H7 (cell line): ENCODE data around the gene ARHGAP27. TPM values are rescaled to one million over a fixed set of nuclear protein-coding genes. Genes with fewer than 3 reads are reported as not detected.

Experiments
- DNase-seq: peaks from one replicate; pipeline ENCODE4 v3.0.0; 2012
- H3K27me3 ChIP-seq: 2 replicates; pipeline ENCODE4 v1.6.0; 2011; ENCODE audit warnings: mild to moderate bottlenecking, low read length; ENCODE audit not compliant: control insufficient read depth, insufficient read depth
- H3K36me3 ChIP-seq: replicated peaks from 2 replicates; pipeline ENCODE4 v1.5.1; 2011; ENCODE audit warnings: low read length; ENCODE audit not compliant: control insufficient read depth, insufficient read depth
- H3K4me3 ChIP-seq: 2 replicates; pipeline ENCODE4 v1.5.1; 2011; ENCODE audit warnings: low read depth, mild to moderate bottlenecking, control low read depth, low read length, moderate library complexity; ENCODE audit not compliant: insufficient read depth
- total RNA-seq: library from RNA; depleted of rRNA; stranded (reverse); fragments of >200 nt; shearing (Covaris generic); gene quantifications from 2 replicates; pipeline ENCODE4 v1.2.3, GENCODE V29; 2014

Gene ARHGAP27
- total RNA-seq, 1 experiment from 2014 or later, result 4.5 TPM

DNA sequence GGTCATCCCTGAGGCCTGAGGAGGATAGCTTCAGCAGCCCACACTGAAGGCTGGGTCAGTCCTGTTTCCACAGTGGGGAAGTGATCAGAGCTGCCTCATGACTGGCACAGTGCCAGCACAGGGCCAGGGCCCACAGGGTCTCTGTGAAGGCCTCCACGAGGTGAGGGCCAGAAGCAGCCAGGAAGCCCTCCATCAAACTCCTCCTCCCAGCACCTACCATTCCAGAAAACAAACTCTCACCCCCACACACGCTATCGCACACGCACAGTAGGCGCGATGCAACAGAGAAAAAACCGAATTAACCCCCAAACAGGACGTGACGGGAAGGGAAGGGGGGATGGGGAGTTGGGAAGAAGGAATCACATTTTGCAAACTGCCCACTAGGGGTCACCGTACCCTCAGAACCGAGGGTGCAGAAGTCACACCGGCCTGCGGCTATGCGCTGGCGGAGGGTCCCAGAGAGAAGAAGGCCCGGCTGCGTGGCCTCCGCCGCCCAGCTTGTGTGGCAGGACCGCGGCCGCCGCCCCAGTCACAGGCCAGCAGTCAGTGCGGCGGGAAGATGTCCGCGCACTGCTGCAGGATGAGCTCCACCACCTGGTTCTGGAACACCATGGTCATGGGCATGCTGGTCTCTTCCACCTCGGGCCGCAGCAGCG lies 37.6 kb downstream of the ARHGAP27 start:
- DNase-seq, result peak; percentile 97
- peaks cover 1% of the 10 kb centered on the region; the same call in 1 of the 2 replicates for H3K36me3 ChIP-seq
- no peak overlapping the region for H3K4me3 ChIP-seq
- no peaks in the 10 kb centered on the region; the same call in 1 of the 2 replicates for H3K27me3 ChIP-seq

DNA sequence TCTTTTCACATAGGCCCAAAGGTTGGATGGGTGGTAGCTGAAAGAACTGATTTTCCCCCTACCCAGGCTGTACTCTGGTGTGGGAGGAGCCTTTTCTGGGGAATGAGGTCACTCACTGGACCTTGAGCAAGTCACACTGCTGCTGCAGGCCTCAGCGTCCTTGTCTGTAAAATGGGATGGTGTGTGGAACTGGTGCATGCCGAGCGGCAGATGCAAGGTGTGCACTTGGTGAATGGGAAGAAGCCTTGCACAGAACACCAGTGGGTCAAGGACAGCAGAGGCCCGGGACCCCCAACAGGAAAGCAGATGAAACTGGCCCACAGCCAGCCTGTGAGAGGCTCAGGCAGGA lies 38.1 kb downstream of the ARHGAP27 start:
- DNase-seq, result no peak
- Histone ChIP-seq H3K4me3 (no peak overlapping the region), H3K36me3 (peaks cover 1% of the 10 kb centered on the region; the same call in 1 of the 2 replicates), H3K27me3 (no peaks in the 10 kb centered on the region; the same call in 1 of the 2 replicates)

DNA sequence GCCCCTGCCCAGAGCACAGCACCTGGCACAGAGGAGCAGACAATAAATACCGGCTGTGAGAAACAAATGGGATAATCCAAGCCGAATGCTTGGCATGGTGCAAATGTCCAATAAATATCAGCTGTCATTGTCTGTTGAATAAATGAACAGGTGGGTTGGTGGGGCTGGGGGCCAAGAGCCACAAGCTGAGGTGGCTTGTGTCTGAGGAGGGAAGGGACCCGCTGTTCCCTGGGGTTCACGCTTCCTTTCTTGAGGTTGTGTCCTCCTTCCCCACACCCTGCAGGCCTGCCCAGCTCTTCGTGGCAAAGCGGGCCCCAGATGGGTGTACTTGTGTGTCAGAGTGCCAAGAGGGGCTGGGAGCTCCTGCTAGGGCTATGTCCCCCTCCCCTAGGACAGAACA lies 38.6 kb downstream of the ARHGAP27 start:
- no peaks in the 10 kb centered on the region; the same call in 1 of the 2 replicates for H3K27me3 ChIP-seq
- no peak for DNase-seq
- H3K36me3 ChIP-seq, result peaks cover 1% of the 10 kb centered on the region; the same call in 1 of the 2 replicates
- no peak overlapping the region for H3K4me3 ChIP-seq

DNA sequence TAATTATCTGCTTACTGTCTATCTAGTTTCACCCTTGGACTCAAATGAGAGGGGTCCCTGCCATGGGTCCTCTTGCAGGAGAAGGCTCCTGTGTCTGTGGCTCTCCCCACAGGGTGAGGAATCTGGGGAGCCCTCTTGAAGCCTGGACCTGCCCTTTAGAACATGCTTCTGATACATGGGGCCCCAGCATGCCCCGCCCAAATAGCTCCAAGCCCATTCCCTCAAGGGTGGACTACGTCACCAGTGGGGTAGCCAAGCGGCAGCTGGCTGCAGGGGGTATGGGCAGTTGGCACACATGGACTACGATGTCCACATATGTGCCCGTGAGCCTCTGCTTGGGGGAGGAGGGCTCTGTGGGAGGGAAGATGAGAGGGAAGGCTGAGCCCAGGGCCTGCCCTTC lies 39.3 kb downstream of the ARHGAP27 start:
- Histone ChIP-seq H3K36me3 (peaks cover 1% of the 10 kb centered on the region; the same call in 1 of the 2 replicates), H3K27me3 (no peaks in the 10 kb centered on the region; the same call in 1 of the 2 replicates), H3K4me3 (no peak overlapping the region)
- DNase-seq, result no peak

DNA sequence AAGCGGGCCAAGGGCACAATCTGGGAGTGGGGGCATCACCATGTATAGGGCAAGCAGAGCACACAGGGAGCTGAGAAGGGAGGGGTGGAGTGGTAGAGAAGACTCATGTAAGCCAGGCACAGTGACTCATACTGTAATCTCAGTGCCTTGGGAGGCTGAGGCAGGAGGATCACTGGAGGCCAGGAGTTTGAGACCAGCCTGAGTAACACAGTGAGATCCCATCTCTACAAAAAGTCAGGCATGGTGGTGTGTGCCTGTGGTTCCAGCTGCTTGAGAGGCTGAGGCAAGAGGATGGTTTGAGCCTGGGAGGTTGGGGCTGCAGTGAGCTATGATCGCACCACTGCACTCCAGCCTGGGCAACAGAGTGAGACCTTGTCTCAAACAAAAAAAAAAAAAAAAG lies 40.8 kb downstream of the ARHGAP27 start:
- DNase-seq, result no peak

DNA sequence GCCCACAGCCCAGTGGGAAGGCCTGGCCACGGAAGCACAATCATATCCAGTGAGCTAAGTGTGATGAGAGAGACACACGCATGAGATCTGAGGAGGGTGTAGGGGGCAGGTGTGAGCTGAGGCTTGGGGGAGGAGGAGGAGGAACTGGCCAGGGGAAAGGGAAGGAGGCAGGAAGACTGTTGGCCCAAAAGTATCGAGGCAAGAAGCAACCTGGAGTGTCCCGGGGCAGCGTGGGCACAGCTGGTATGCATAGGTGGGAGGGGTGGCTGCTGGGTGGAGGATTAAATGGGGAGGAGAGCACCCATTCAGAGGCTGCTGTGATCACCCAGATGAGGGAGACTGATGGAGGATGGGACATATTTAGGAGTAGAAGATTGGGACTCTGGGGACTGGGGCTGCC lies 41.4 kb downstream of the ARHGAP27 start:
- Histone ChIP-seq H3K4me3 (no peak overlapping the region), H3K36me3 (no peaks in the 10 kb centered on the region), H3K27me3 (no peaks in the 10 kb centered on the region)
- DNase-seq, result no peak

More for the DNA sequence above, 40.8 kb downstream of the ARHGAP27 start:
- Histone ChIP-seq H3K27me3 (no peaks in the 10 kb centered on the region), H3K4me3 (no peak overlapping the region), H3K36me3 (no peaks in the 10 kb centered on the region)

DNA sequence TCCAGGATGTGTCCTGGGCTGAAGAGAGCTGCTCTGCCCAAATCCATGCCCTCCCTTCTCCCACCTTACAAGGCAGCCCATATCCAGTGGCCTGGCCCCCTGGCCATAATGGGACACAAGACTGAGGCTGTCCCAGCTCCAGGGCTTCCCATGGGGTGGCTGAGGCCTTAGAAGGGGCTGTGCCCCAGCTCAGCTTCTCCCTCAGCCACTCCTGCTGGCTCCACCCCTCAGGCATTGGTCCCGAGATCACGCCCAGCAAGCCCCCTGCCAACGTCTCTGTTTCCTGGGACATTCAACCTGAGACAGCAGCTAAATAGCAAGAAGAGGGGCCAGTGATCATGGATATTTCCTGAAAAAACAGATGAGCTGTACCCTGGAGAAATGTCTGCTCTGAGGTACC lies 43.3 kb downstream of the ARHGAP27 start:
- H3K27me3 ChIP-seq, result no peaks in the 10 kb centered on the region; the same call in 1 of the 2 replicates
- no peaks in the 10 kb centered on the region for H3K36me3 ChIP-seq
- H3K4me3 ChIP-seq, result no peak overlapping the region
- DNase-seq, result peak; percentile 66

DNA sequence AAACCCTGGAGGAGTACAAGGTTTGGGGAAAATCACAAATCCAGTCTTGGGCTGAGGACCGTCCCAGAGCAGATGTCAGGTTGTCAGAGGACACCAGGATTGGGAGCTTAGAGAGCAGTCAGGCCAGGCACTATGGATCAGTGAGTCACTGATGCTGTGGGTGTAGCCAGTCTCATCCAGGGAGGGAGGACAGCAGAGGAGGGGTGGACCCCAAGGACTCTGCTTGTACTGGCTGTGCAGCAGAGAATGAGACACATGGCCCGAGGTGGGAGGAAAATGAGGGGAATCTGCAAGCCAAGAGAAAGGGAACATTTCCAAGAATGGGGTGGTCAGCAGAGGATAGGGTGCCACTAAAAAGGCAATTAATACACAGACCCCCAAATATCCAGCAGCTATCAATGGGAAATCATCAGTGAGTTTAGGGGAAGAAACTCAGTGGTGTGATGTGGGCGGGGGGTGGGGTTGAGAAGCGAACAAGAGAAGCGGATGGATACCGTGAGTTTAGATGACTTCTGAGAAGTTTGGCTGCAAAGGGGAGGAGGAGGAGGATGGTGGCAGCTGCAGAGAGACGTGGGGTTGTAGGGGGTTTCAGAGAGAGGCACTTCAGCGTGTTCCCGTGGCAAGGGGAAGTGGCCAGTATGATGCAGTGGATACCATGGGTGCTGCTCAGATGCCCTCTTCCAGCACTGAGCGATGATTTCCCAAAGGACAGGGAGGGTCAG lies 43.9 kb downstream of the ARHGAP27 start:
- Histone ChIP-seq H3K4me3 (no peak overlapping the region), H3K27me3 (no peaks in the 10 kb centered on the region; the same call in 1 of the 2 replicates), H3K36me3 (no peaks in the 10 kb centered on the region)
- no peak for DNase-seq

DNA sequence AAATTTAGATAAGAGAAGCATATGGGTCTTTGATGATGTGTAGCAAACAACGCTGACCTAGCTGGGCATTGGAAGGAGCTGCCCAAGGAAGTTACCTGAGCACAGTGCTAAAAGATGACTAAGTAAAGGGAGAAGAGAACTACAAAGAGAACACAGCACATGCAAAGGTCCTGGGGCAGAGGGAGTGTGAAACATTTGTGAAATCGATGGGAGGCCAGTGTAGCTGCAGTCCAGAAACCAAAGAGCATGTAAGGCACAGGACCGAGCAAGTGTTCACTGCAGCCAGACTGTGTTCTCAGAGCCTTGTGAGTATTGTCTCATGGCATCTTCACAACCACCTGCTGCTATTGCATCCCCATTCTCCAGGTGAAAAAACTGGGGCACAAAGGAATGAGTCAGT lies 44.9 kb downstream of the ARHGAP27 start:
- no peak for DNase-seq
- Histone ChIP-seq H3K4me3 (no peak overlapping the region), H3K27me3 (no peaks in the 10 kb centered on the region; the same call in 1 of the 2 replicates), H3K36me3 (no peaks in the 10 kb centered on the region)

DNA sequence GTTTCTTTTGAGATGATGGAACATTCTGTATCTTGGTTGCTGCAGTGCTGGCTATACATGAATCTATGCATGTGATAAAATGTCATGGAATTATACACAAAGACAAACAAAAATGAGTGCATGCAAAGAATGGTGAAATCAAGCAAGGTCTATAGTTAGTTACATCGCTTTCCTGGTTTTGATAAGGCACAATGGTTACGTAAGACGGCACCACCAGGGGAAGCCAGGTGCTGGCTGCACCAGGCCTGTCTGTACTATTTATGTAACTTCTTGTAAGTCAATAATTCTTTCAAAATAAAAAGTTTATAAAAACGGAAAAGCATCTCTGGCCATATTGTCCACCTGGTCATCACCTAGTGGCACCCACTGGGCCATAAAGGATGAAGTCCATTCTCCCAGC lies 46.5 kb downstream of the ARHGAP27 start:
- Histone ChIP-seq H3K27me3 (no peaks in the 10 kb centered on the region; the same call in 1 of the 2 replicates), H3K4me3 (no peak overlapping the region)

DNA sequence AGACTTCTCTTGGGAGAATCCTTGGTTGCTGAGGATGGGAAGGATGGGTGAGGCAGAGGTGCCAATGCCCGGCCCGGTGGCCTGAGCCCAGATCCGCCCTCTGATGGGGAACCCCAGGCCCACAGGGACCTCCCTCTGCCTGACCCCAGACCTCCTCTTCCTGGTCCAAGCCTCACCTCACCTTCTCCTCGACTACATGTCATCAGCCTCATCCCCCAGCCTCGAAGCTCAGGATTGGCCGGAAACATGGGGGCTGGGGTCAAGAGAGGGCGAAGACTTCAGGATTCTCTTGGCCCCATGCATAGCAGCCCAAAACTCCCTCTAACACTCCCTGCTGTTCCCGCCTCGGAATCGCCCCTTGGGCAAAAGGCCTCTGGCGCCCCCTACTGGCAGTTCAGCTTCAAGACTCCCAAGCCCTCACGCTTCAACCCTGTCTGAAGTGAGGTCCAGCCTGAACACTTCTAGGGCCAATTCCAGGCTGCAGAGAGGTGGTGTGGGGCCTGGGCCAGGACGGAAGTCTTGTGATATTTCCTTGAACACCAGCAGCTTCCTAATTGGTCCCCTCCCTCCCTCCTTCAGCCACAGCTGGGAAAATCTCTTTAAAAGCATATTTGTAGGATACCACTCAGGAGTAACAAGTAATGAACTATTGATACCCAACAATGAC lies 47.2 kb downstream of the ARHGAP27 start:
- Histone ChIP-seq H3K4me3 (no peak overlapping the region), H3K27me3 (no peaks in the 10 kb centered on the region; the same call in 1 of the 2 replicates), H3K36me3 (no peaks in the 10 kb centered on the region)
- DNase-seq, result peak; percentile 93

More for the DNA sequence above, 46.5 kb downstream of the ARHGAP27 start:
- no peaks in the 10 kb centered on the region for H3K36me3 ChIP-seq
- DNase-seq, result no peak

DNA sequence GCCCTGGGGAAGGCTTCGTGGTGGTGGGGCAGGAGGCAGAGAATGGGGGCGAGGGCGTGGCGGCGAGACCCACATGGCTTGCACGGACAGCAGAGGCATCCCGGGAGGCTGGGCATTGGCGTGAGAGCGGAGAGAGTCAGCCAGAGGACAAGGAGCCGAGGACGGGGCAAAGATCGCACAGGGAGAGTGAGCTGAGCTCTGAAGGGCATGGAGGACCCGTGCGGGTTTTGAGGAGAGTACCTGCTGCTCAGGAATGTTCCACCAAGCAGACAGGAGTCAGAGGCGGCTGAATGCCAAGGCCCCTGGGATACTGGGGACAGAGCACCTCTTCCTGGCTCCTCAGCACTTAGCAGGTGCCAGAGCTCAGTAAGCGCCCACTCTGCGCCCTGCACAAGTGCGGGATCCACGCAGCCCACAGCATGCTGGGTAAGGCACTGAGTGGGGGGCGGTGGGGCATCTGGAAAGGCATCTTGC lies 47.8 kb downstream of the ARHGAP27 start:
- no peaks in the 10 kb centered on the region for H3K36me3 ChIP-seq
- DNase-seq, result peak; percentile 79
- H3K4me3 ChIP-seq, result no peak overlapping the region
- no peaks in the 10 kb centered on the region; the same call in 1 of the 2 replicates for H3K27me3 ChIP-seq

DNA sequence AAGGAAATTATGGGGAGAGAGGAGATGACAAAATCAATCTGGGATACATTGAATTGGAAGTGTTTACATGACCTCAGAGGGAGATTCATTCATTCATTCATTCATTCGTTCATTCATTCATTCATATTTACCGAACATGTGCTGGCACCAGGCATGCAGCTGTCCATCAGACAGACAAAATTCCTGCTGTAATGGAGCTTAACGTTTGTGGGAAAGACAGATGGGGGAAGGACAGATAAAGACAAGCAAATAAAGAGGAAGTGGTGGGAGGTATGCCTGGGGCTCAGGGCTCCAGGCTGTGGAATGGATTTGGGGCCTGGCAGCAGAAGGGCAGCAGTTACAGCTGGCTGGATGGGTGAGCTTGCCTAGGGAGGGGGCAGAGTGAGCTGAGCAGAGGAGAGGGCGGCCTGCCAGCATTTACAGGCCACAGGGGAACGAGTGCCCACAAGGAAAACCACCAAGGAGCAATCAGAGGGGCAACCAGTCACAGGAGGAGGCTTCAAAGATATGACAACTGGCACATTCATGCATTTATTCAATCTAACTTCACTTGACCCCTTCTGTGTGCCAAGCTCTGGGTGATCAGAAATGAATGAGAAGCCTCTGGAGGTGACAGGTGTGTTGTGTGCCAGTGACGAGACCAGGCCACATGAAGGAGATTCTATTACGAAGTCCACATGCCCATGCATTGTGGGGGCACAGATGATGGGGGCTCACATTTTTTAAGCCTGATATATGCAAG lies 48.5 kb downstream of the ARHGAP27 start:
- DNase-seq, result no peak

DNA sequence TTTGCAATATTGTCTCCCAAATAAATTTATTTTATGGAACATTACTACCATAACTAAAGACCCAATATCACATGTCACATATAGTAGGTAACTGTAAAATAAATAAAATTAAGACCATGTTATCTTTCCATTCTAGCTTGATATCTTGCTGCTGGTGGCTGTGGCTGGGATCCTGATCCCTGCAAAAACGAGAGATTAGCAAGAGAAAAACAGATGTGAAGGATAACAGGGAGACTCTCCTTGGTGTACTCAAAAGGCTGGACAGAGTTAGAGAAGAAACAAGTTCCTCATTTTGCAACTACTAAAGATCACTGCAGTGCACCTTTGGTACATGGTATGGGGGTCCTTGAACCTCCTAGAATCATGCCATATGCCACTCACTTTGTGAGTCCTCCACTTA lies 49.7 kb downstream of the ARHGAP27 start:
- DNase-seq, result no peak
- H3K36me3 ChIP-seq, result no peaks in the 10 kb centered on the region
- no peaks in the 10 kb centered on the region; the same call in 1 of the 2 replicates for H3K27me3 ChIP-seq
- no peak overlapping the region for H3K4me3 ChIP-seq

More for the DNA sequence above, 48.5 kb downstream of the ARHGAP27 start:
- Histone ChIP-seq H3K36me3 (no peaks in the 10 kb centered on the region), H3K4me3 (no peak overlapping the region), H3K27me3 (no peaks in the 10 kb centered on the region; the same call in 1 of the 2 replicates)
